Psoas muscle (tissue), 8 donors: ENCODE data around the gene LEMD1. TPM values are rescaled to one million over a fixed set of nuclear protein-coding genes. Genes with fewer than 3 reads are reported as not detected.

Experiments used
- ATAC-seq, 4 donors: fragments of 200-7000 bp; cut with Tn5 transposase; one replicate each; pipeline ENCODE4 v1.9.1; 2020; ENCODE audit warnings: moderate library complexity in 3 of 4, mild to moderate bottlenecking in 2 of 4
- DNase-seq, 2 donors: peaks; one replicate each; pipeline ENCODE4 v3.0.0-alpha.2; 2020
- H3K27ac ChIP-seq: fragments of 200-600 bp; one replicate; pipeline ENCODE4 v1.8.0; 2022
- H3K27me3 ChIP-seq, 3 donors: fragments of 200-600 bp in 1 of 3; one replicate each; pipeline versions ENCODE4 v1.6.1 to v1.8.0; 2013 to 2022; ENCODE audit warnings: low read length in 2 of 3, mild to moderate bottlenecking in 2 of 3, moderate library complexity in 1 of 3; ENCODE audit not compliant: insufficient read depth in 3 of 3
- H3K36me3 ChIP-seq, 2 donors: fragments of 200-600 bp in 1 of 2; one replicate each; pipeline versions ENCODE4 v1.6.1 to v1.8.0; 2013 to 2022; ENCODE audit warnings: low read depth in 1 of 2, mild to moderate bottlenecking in 1 of 2, moderate library complexity in 1 of 2; ENCODE audit not compliant: insufficient read depth in 1 of 2
- H3K4me1 ChIP-seq: fragments of 200-600 bp; one replicate; pipeline ENCODE4 v1.8.0; 2022
- H3K4me3 ChIP-seq: fragments of 200-600 bp; one replicate; pipeline ENCODE4 v1.8.0; 2022; ENCODE audit warnings: mild to moderate bottlenecking
- H3K9me3 ChIP-seq: fragments of 200-600 bp; one replicate; pipeline ENCODE4 v1.8.0; 2022
- CTCF ChIP-seq: fragments of 200-600 bp; IDR thresholded peaks from one replicate; pipeline ENCODE4 v1.8.0; 2022; ENCODE audit warnings: antibody characterized with exemption
- WGBS, 3 donors: extraction: QIAGEN DNeasy Blood & Tissue Kit; methylation state at CpG; one replicate each; pipeline versions ENCODE4 v1.1.6 to v1.1.7; 2013; 5-methylcytosine and 5-hydroxymethylcytosine counted together
- intact Hi-C, 2 donors: fragments of 100-400 bp; cut with DNase I; formaldehyde crosslinking; loops; one replicate each; pipeline versions ENCODE4 v1.11.0 to v1.14.2; 2022
- polyA plus RNA-seq, 3 donors: library from polyadenylated mRNA; stranded (reverse); fragments of 200-250 nt; gene quantifications; one replicate each; pipeline ENCODE4 v1.2.3, GENCODE V29; 2013
- total RNA-seq, 4 donors: library from RNA; stranded (reverse); fragmentation: NEBNext Ultra II Directional in 2 of 4; extraction: Animal tissue kit (Norgen Biotek cat#: 25700) in 2 of 4; gene quantifications; one replicate each; pipeline versions ENCODE4 v1.2.1 to v1.2.4, GENCODE V29; 2021 to 2023
- donor health status: healthy with polysubstance abuse.
- donor health status: DM: no; HTN: no; CAD: no; lungs with moderate emphysema.
- donor health status: Bipolar disorder and iron deficiency.
- donor health status: healthy.
- donor health status: DM: yes; HTN: yes; CAD: no.
- donor health status: DM: no; HTN: no; CAD: no.
- donor health status: DM: no; HTN: no; CAD: no.
- donor health status: DM: yes; HTN: yes; CAD: no.

LEMD1 gene
- total and polyA plus RNA-seq, 7 donors, result not detected

GRCh38 chr1:205458777-205459566 lies 37.1 kb upstream of the LEMD1 start:
- intact Hi-C loops, result no loop called here
- ATAC-seq, result no peak
- no peak overlapping the region for H3K27ac ChIP-seq

GRCh38 chr1:205456868-205457745 lies 35.3 kb upstream of the LEMD1 start:
- H3K27me3 ChIP-seq, result peaks cover 0 to 90% (median 39%) of the 10 kb centered on the region in 3 donors
- no peak for ATAC-seq
- intact Hi-C loops, result no loop called here

More at GRCh38 chr1:205458777-205459566, 37.1 kb upstream of the LEMD1 start:
- Histone ChIP-seq H3K27me3 (peaks cover 0 to 77% (median 33%) of the 10 kb centered on the region in 3 donors), H3K4me1 (peaks cover 12% of the 10 kb centered on the region), H3K36me3 (no peaks in the 10 kb centered on the region), H3K4me3 (no peak overlapping the region), H3K9me3 (no peaks in the 10 kb centered on the region)
- WGBS, 3 donors, result 35 to 44% (median 38%) methylated on average over 6 of the region's 6 CpGs
- no peak for TF ChIP-seq CTCF
- DNase-seq, result no peak

GRCh38 chr1:205456383-205456867 lies 34.6 kb upstream of the LEMD1 start:
- WGBS, 3 donors, result 1% methylated on average over 31 to 47 of the region's 47 CpGs
- ATAC-seq, result no peak
- TF ChIP-seq CTCF, result no peak
- peaks cover 0 to 89% (median 39%) of the 10 kb centered on the region in 3 donors for H3K27me3 ChIP-seq
- H3K27ac ChIP-seq, result no peak overlapping the region
- no peak for DNase-seq
- H3K4me1 ChIP-seq, result peaks cover 12% of the 10 kb centered on the region
- no peaks in the 10 kb centered on the region for H3K9me3 ChIP-seq
- H3K4me3 ChIP-seq, result peak overlapping the region; percentile 37
- intact Hi-C loops, result no loop called here
- H3K36me3 ChIP-seq, result no peaks in the 10 kb centered on the region

More at GRCh38 chr1:205456868-205457745, 35.3 kb upstream of the LEMD1 start:
- Histone ChIP-seq H3K36me3 (no peaks in the 10 kb centered on the region), H3K4me3 (peak overlapping the region; percentile 37), H3K4me1 (peaks cover 12% of the 10 kb centered on the region), H3K9me3 (no peaks in the 10 kb centered on the region), H3K27ac (no peak overlapping the region)
- no peak for TF ChIP-seq CTCF
- no peak for DNase-seq
- 0 to 3% (median 2%) methylated on average over 41 to 73 of the region's 74 CpGs for WGBS, 3 donors

GRCh38 chr1:205455581-205456382 lies 33.9 kb upstream of the LEMD1 start, which contains the start of gene BLACAT1:
BLACAT1 (minus strand) TSS chr1:205456045.
- ATAC-seq (no peak), DNase-seq (no peak)
- 1 to 2% (median 2%) methylated on average over 47 to 53 of the region's 53 CpGs for WGBS, 3 donors
- Histone ChIP-seq H3K27ac (no peak within 1 kb of the TSS), H3K36me3 (no peaks in the 10 kb centered on the region), H3K4me3 (peak within 1 kb of the TSS; percentile 37), H3K4me1 (peaks cover 12% of the 10 kb centered on the region), H3K27me3 (peaks cover 0 to 82% (median 39%) of the 10 kb centered on the region in 3 donors), H3K9me3 (no peaks in the 10 kb centered on the region)
- intact Hi-C loops, result no loop called here
- no peak for TF ChIP-seq CTCF
